DLD1 (cell line): ENCODE measurements around the gene RGS12.

Source experiments
- in situ Hi-C: cut with HindIII; loops from 2 replicates; pipeline ENCODE4 v1.10.0; 2017; ENCODE audit warnings: low sequenced_read_pairs

The RGS12 gene

DNA sequence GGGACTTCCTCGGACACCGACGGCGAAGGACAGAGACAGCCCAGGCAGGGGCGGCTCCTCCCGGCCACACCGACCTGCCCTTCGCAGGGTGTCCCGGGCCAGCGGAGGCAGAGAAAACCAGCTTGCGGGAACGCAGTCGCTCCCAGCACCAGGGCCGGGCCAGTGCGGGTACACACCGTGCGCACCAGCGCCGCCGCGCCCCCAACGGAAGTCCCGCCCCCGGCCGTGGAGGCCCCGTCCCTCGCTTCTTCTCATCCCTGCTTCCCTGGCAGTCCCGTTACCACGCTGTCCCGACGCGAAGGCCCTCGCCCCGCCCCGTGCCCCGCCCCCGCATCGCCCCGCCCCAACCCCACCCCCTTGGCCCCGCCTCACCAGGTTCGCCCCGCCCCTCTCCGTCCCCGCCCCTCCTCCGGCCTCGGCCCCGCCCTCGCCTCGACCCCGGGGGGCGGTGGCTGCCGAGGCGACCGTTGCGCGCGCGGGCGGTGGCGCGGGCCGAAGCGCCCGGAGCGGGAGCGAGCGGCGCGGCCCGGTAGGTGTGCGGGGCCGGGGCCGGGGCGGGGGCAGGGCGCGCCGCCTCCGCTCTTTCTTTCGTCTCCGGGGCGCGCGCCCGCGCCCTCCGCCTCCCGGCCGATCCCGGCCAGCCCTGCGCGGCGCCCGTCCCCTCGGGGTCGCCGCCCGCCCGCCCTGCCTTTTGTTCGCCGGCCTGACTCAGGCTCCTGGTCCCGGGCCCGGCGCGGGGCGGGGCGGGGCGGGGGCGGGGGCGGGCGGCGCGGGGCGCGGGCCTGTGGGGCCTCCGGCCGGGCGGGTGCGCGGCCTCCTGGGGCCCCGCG lies at the start of gene RGS12:
TSS of gene RGS12 (plus strand) at position 451 of the 830 bp plus-strand sequence. CDS start 23,150 bp downstream, outside the sequence.
- in situ Hi-C loops, result no loop called here

DNA sequence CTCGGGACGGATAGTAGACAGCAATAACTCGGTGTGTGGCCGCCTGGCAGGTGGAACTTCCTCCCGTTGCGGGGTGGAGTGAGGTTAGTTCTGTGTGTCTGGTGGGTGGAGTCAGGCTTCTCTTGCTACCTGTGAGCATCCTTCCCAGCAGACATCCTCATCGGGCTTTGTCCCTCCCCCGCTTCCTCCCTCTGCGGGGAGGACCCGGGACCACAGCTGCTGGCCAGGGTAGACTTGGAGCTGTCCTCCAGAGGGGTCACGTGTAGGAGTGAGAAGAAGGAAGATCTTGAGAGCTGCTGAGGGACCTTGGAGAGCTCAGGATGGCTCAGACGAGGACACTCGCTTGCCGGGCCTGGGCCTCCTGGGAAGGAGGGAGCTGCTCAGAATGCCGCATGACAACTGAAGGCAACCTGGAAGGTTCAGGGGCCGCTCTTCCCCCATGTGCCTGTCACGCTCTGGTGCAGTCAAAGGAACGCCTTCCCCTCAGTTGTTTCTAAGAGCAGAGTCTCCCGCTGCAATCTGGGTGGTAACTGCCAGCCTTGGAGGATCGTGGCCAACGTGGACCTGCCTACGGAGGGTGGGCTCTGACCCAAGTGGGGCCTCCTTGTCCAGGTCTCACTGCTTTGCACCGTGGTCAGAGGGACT lies 49.6 kb upstream of the RGS12 start:
- in situ Hi-C loops, result loop anchor here (25.0 kb wide), 1 partner anchor 119 kb away; no protein-coding TSS in a partner anchor

- in situ Hi-C loops, result loop anchor here (25.0 kb wide), 1 partner anchor 118 kb away; no protein-coding TSS in a partner anchor
Measured at GRCh38 chr4:3244002-3244401, 48.8 kb upstream of the RGS12 start.

DNA sequence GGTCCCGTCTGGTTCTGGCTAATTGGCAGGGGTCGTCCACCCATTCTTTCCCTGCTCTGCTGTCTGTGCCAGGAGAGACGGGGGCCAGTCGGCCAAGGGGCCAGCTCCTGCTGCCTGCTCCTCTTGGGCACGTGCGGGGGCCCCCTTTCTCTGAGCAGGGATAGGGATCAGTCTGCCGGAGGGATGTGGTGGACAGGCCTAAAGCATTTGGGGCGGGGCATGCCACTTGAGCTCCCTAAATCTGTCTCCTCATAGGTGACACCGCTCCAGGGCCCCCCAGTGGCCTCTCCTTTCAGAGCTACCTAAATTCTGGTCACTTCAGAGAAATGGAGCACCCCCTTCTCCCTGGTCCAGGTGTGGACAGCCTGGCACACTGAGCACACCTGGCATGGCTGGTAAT lies 48.1 kb upstream of the RGS12 start:
- in situ Hi-C loops, result loop anchor here (25.0 kb wide), 1 partner anchor 118 kb away; no protein-coding TSS in a partner anchor

- in situ Hi-C loops, result loop anchor here (25.0 kb wide), 1 partner anchor 117 kb away; no protein-coding TSS in a partner anchor
Measured at GRCh38 chr4:3245676-3246075, 47.1 kb upstream of the RGS12 start.

DNA sequence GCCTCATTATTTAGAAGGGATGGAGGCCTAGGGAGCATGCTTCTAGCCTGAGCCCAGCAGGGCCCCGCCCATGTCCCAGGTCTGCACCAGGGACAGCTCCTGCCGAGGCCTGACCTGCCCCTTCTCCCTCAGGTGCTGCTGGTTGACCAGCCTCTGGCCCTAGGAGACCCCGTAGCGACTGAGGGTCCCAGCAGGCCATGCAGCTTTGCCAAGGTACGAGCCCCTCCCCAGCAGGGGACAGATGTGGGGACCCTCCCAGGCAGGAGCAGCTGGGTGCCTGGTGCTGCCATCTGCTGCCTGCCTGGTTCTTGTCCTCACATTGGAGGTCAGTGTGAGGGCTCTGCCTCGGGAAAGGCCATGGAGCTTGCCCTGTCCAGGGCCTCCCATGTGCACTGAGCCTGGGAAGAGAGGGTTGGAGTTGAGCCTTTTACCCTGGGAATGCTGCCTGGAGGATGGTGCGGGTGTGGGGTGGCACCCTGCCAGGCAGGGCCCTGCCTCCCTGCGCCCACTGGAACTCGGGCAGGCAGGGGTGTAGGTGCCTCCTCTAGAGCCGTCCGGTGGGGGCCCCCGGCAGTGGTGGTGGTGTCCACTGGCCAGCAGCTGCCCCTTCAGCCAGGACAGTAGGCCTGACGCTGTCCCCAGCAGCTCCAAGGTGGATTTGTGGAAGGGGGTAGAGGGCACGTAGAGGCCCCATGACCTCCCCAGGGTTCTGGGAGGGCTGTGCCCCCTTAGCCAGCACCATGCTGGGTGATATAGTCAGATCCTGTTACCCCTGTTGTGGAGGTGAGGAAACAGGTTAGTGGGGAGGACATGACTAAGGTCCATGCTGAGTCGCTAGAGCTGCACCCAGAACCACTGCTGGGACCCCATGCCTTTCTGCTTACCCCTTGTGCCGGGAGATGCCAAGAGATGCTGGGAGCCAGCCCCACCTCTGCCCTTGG lies 46.1 kb upstream of the RGS12 start:
- in situ Hi-C loops, result loop anchor here (25.0 kb wide), 1 partner anchor 116 kb away; no protein-coding TSS in a partner anchor

DNA sequence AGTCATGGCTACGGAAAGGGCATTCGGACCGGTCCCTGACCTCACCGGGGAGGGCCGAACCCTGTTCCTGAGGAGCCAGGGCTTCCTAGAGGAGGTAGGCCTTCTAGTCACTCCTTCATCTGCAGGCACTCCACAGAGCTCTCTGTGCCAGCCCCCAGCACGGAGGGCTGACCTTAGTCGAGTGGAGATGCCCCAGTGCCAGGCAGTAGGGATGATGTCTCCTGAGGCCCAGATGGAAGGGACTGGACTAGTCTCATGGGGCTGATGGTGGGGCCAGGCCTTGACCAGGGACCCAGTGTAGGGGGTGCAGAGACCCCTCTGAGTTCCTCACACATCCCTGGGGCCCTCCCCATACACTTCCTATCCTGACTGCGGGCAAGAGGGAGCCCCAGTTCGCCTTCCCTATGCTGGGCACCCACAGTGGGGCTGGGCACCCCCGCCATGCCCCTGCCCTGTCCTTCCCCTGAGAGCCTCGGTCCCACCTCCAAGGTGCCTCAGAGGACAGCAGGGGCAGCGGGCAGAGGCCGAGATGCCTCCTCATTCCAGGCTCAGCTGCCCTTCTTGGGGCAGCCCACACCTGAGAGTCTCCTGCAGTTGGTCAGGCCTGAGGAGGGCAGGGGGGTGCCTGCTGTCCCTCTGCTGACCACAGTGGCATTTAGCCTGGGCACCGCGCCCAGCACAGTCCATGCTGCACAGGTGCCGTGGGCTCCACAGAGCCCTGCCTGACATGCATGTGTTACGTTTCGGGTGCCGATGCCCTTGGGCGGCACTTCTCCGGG lies 45.2 kb upstream of the RGS12 start:
- in situ Hi-C loops, result loop anchor here (25.0 kb wide), 1 partner anchor 115 kb away; no protein-coding TSS in a partner anchor

DNA sequence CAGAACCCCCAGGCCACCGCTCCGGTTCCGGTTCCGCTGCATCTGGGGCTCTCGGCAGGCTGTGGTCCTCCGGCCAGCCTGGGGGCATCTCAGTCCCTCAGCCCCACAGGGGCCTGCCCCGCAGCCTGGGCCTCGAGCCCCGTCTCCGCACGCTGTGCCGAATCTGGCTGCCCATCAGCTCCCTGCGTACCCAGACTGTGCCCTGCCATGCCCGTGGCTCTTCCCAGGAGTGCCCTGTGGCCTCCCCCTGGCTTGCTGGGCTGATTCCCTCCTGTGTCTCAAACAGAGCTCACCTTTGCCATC lies 44.7 kb upstream of the RGS12 start:
- in situ Hi-C loops, result loop anchor here (25.0 kb wide), 1 partner anchor 114 kb away; no protein-coding TSS in a partner anchor

GRCh38 chr4:3248811-3249661 lies 43.8 kb upstream of the RGS12 start, which contains the start of gene MSANTD1:
MSANTD1 (plus strand) TSS chr4:3249159; CDS start chr4:3249223, 64 bp downstream.
- in situ Hi-C loops, result loop anchor here (25.0 kb wide), 1 partner anchor 113 kb away; no protein-coding TSS in a partner anchor

DNA sequence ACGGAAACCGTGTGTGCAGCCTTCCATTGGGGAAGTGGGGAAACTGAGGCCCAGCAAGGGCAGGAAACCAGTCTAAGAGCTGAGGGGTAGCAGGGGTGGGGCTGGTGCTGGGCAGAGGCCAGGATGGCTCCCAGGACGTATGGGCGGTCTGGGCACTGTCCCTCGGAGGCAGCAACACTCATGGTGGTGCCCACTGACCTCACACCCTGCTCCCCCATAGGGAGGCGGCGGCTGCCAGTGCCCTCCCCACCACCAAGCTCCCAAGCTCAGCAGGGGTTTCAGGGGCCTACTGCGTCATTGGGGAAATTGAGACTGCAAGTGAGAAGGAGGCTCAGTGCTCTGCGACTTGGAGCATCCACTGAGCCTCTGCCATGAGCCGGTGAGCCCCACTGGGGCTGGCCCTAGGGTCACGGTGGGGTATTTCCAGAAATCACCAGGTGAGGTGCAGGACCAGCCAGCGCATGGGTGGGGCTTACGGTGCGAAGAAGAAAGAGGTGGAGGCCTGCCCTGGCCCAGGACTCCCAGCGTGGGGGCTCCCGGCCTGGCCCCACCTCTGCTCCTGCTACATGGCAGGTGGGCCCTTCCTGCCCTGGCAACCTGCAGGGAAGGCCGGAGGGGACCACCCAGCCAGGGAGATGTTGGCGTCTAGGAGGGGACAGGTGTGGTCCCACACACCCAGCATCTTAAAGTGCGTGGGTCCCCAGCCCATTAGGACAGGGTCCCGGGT lies 42.9 kb upstream of the RGS12 start:
- in situ Hi-C loops, result loop anchor here (25.0 kb wide), 1 partner anchor 112 kb away; no protein-coding TSS in a partner anchor

DNA sequence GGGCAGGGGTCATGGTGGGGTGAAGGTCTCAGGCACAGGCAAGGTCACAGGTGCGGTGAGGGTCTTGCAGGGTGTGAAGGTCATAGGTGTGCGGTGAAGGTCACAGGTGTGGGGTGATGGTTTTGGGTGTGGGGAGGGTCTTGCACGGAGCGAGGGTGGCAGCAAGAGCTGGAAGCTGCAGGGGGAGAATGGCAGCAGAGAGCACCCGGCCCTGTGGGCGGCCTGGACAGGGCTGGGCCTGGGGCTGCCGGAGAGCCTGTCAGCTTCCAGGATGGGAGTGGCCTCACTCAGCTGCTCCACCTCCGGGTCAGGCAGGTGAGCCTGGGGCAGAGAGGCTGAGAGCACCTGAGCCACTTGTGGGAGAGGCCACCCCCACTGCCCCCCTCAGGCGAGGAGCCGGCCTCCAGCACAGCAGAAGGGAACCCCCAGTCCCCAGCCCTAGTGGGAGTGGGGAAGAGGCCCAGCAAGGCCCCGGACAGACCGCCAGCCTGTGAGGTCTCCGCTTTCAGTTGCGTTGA lies 42.3 kb upstream of the RGS12 start:
- in situ Hi-C loops, result no loop called here

DNA sequence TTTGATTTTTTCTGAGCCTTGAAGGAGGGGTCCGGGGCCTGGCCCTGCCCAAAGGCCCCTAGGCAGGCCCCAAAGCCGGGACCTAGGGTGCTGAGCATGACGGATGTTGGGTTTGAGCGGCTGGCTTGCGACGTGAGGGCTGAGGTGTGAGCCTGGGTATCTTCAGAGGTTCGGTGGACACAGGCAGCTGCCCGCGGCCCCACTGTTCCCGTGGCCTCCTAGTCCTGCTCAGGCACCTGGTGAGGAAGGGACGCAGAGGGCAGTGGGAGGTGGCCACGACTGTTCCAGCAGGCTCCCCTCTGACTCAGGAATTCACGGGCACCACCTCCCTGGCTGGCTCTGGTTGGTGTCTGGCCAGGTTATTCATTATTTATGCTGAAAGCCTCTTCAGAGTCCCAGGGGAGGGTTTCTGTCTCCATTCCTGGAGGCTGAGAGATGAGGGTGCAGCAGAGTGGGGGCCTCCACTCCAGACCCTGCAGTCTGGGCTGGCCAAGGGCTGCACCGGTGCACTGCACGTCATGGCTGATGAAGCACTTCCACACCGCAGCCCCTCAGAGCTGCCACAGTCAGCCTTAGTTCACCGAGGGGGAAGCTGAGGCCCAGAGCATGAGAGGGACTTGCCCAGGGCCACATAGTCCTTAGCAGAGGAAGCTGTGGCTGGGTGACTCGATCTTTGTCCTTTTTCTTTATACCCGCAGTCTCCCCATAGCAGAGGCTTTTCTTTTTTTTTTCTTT lies 41.7 kb upstream of the RGS12 start:
- in situ Hi-C loops, result no loop called here

DNA sequence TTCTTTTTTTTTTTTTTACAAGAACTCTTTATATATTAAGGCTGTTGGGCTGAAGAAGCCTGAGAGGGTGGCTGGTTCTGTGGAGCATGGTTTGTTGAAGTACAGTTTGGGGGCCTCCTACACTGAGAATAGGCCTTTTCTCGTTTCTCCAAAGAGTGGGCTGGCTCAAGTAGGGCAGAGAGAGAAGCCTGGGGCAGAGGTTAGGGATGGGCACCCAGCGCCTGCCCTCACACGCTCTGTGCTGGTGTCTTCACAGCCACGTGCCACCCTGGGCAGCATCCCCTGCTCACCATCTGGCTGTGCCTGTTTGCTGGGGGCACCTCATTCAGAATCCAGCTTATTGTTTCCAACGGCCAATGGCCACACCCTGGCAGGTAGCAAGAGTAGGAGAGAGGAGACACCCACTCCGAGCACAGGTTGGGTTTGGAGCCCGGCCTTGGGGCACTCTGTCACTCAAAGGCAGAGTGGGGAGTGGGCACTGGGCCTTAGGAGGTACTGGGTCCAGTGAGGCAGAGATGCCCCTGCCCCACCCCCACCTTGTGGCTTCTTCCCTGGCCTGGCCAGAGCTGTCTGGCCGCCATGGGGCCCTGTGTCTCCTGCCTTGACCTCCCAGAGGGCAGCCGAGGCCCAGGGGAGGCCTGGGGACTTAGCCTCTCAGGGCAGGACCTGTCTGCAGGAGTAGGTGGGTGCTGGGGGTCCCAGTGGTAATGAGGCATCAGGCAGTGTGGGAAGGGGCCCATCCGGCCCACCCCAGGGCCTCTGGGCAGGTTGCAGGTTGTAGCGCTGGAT lies 40.9 kb upstream of the RGS12 start:
- in situ Hi-C loops, result no loop called here

DNA sequence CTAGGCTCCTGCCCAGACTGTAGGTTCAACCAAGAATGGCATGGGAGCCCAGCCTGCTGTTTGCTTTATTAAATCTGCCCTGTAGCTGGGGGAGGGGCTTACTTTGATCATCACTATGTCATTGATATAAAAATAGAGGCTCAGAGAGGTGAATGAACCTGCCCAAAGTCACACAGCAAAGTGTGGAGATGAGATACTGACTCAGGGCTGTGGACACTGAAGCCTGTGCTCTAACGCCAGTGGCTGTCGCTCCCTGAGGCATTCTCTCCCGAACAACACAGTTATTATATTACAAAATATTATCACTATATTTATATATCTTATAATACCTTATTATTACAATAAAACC lies 40.4 kb upstream of the RGS12 start:
- in situ Hi-C loops, result no loop called here

- in situ Hi-C loops, result no loop called here
Measured at GRCh38 chr4:3252831-3253641, 39.8 kb upstream of the RGS12 start.

DNA sequence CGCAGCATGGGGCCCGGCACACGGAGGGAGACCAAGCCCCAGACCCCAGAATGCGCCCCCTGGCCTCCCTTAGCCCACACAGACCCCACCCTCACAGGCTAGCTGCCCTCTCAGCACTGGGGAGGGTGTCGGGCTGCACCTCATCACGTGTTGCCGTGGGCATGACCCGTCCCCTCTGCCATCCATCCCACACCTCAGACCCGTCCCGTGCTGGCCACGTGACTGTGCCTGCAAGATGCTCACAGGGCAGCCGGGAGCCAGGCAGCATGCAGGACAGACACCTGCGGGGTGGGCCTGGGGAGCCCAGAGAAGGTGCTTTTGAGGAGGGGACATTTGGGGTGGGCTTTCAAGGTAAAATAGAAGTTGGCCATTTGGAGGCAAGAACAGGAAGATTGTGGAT lies 39.0 kb upstream of the RGS12 start:
- in situ Hi-C loops, result no loop called here
